GM21825 (cell line): ENCODE data around the gene PTPRM.

ENCODE experiments used
- ATAC-seq: cut with Tn5 transposase; IDR thresholded peaks from one replicate; pipeline ENCODE4 v1.9.1; 2021; ENCODE audit warnings: mild to moderate bottlenecking, moderate library complexity; ENCODE audit not compliant: unreplicated experiment

PTPRM gene

DNA sequence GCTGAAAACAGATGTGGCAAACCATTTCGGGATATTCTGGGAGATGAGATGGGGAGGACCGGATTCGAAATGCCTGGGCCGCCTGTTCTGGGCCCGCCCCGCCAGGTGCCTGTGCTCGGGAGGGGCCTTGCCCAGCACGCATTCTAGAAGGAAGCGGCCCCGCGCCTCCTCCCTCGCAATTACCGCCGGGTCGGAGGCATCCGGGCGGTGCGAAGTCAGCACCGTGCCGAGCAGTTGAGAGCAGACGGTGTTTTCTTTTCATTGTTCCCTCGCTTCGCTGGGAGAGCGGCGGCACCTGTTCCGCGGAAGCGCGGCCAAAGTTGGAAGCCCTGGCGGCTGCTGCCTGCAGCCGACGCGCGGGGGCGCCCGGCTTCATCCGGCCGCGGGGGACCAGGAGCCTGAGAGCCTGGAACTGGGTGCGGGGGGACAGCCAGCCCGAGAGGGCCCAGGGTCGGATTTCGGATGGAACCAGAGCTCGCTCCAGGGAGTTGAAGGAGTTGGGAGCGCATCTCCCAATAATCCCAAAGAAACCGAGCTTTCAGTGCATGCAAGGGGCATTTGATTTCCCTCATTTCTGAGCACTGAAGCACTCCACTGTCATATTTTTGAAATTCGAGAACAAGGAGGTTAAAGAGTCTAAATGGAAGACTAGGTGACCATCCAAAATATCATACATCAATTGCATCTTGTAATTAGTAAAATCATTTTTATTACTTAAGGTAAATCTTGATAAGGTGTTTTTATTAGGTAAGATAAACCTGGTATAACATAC, 800.3 kb downstream of the PTPRM start:
- ATAC-seq, result no peak

DNA sequence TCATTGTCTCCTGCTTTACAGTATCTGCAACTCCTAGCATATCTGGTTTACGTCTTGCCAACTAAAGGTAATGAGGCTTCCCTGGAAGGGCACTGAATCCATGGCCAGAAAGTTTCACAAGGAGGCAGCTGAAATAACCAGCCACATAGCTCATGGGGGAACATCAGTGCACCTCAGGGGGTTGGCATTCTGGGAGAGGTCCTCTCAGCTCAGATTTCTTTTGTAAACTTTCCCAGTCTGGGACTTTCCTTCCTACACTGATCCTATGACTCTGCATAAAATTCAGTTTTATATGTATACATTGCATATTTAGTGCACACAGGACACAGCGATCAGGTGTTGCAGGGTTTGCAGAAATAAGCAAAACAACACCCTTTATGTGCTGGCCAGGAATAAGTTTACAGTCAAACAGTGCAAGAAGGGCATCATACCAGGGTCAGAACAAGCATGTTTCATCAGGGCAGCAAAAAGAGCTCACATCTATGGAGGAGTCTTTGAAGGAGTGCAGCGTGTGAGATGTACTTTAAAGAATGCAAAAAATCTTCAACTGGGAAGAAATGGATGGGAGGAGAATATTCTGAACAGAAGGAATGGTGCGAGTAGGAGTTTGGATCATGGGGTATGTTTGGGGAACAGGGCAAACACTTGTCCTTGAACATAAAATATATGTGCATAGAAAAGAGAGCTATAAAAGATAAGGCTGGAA, 801.5 kb downstream of the PTPRM start:
- ATAC-seq, result no peak

DNA sequence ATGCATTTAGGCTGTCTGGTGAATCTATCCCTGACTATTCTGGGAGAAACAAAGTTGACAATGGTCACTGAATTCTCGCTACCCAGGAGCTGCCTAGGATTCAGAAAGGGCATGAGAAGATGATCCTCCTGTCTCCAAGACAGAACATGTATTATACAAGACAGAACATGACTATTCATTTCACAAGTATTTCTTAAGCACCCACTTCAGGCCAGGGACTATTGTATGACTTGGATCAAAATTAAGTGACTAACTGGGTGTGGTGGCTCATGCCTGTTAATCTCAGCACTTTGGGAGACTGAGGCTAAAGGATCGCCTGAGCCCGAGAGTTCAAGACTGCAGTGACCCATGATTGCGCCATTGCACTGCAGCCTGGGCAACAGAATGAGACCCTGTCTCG, 806.4 kb downstream of the PTPRM start:
- no peak for ATAC-seq

DNA sequence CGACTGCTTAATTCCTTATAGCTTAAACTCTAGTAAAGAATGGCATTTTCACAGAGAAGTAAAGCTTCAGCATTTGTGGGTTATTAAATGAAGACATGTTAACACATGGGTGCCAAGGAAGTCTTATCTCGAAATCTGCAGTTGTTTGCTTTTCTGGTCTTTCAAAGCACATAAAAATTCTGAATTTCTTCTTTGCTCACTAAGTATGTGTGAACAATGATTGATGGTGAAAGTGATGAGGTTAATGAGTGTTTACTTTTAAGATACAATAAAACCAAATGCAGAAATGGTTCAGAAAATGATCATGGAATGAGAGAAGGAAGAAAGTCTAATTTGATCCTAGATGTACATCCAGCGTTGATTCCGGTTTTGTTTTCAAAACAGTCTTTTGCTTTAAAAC, 807.6 kb downstream of the PTPRM start:
- ATAC-seq, result no peak

DNA sequence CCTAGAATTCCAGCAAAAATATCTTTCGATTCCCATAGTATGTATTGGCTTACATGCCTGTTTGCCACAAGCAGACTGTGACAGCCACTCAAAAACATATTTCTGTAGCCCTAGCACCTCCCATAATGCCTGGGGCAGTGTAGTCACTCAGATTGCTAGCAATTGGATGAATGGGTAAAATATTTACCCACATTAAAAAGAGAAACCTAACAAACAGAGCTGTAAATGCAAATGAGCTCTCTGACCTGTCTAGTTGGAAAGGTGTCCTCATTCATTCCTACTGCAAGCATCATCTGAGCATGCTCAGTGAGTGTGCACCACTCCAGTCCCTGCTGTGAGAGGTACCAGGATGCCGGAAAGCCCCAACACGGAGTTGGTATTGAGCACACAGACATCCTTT, 808.1 kb downstream of the PTPRM start:
- no peak for ATAC-seq

DNA sequence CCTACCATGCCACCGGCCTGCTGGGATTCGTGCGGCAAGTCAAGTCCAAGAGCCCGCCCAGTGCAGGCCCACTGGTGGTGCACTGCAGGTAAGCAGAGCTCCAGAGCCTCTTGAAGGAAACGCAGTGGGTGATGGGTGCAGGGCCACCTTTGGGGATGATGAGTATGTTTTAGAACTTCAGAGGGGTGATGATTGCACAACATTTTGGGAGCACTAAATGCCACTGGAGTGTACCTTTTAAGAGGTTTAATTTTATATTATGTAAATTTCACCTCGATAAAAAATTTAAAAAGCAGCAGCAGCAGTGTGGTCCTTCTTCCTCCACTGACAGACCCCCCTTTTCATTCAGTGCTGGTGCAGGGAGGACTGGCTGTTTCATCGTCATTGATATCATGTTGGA, 809.0 kb downstream of the PTPRM start:
- no peak for ATAC-seq

DNA sequence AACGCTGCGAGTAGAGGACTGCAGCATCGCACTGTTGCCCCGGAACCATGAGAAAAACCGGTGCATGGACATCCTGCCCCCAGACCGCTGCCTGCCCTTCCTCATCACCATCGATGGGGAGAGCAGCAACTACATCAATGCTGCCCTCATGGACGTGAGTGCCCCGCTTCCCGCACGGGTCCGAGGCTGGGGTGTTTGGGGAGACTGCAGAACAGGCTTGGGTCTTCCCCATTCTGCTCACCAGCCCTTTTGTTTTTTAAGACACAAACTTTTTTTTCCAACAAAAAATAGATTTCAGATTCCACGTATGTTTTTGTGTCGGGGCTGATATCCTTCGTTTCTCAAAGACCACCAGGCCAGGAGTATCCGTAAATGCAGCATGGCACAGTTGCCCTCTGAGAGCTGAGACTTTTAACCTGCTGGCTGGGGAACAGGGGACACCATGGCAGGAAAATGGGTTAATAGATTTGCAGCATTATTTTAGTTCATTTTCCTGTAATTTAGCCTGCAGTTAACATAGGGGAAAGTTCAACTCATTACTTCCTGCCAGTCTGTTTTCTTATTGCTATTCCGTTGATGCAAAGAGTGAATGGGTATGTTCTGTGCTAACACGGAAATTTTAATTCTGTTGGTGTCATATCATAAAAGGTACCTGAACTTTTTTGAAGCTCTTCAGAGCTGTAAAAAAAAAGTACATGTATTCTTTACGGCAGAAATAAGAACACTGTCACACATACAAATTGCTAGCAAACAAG, 812.2 kb downstream of the PTPRM start:
- no peak for ATAC-seq

DNA sequence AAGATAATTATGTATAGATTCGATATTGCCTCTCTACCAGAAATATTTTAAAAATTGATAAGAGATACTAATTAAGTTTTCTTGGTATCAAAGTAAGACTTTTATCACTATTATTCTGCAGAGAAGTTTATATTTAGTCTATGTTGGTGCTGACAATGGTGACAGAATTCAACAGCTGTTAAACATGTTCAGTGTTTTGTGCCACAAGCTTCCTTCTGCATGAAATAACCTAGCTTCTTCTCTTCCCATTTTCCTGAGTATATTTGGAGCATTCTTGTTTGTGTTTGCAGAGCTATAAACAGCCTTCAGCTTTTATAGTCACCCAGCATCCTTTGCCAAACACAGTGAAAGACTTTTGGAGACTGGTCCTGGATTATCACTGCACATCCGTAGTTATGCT, 812.9 kb downstream of the PTPRM start:
- no peak for ATAC-seq

DNA sequence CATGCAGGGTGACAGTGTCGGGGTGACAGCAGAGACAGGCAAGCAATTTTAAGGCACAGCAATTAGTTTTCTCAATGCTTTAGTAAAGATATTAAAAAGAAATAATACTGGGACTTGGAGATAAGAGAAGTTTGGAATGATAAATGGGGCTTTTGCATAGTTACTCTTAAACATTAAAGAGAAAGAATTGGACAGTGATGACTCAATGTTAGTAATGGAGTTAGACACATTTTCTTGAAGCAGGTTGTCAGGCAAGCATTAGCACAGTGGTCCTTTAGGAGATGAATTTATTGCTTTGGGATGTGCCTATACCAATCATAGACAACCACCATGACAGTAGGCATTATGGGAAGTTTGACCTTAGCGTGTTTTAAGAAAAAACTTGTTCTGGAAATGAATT, 813.8 kb downstream of the PTPRM start:
- ATAC-seq, result no peak

DNA sequence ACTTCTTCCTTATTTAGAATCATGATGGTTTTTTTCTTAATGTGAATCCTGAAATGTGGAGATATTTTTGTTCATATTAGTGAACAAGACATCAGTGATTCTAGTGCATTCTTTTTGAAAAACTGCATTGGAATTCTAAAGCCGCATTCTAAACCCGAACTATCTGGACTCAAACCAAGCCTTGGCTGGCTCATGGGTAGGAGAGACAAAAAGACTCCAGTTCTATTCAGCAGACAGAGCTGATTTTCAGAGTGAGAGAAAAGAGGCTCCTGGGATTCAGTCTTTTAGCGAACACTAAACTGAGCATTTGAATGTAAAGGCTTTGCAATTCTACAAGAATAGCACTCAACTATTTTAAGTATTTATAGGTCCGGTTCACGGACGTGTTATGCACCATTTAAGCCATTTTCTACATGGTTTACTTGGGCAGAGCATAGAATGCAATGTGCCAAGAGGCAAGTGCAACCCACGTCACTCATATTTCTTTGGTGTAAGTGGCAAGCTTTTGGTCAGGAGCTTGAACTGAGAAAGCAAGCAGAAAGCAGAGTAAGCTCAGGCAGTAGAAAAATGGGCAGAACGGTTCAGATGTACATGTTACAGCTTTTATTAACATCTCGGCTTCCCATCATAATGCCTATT, 814.8 kb downstream of the PTPRM start:
- ATAC-seq, result no peak

DNA sequence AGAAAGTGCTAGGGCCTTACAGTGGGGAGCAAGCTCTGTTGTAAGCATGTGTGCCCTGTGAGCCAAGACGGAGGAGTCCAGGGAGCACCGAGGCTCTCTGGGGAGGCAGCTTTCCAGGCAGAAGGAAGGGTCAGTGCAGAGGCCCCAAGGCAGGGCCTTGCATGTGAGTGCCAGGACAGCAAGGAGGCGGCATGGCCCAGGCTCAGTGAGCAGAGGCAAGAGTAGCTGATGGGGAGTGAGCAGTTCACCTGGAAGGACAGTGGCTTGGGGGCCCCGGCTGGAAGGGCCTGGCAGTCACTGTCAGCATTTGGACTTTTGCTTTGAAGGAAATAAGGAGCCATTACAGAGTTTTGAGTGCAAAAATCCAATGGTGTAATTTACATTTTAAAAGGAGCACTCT, 818.3 kb downstream of the PTPRM start:
- no peak for ATAC-seq

DNA sequence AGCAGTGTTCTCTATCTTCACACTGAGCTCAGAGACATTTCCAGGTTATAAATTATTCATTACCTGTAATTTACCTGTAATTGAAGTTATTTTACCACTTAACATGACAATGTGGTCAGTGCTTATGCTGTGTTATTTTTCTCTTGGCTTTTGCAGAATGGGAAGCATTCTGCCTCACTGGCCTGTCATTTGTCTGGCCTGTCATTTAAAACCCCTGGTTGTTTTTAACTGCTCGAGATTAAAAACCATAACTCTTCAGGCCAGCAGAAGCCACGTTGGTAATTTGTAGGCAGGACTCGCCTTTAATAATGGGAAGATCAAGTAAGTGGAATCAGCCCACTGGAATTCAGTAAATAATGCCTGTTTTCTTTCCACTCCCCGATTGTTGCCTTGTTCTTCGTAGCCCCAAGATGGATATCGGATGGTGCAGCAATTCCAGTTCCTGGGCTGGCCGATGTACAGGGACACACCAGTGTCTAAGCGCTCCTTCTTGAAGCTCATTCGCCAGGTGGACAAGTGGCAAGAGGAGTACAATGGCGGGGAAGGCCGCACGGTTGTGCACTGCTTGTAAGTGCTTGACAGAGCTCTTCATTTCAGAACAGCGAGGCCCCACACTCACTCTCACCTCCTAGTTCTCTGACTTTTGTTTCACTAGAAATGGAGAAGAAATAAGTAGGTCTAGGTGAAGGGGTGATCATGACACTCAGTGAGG, 819.7 kb downstream of the PTPRM start:
- no peak for ATAC-seq

DNA sequence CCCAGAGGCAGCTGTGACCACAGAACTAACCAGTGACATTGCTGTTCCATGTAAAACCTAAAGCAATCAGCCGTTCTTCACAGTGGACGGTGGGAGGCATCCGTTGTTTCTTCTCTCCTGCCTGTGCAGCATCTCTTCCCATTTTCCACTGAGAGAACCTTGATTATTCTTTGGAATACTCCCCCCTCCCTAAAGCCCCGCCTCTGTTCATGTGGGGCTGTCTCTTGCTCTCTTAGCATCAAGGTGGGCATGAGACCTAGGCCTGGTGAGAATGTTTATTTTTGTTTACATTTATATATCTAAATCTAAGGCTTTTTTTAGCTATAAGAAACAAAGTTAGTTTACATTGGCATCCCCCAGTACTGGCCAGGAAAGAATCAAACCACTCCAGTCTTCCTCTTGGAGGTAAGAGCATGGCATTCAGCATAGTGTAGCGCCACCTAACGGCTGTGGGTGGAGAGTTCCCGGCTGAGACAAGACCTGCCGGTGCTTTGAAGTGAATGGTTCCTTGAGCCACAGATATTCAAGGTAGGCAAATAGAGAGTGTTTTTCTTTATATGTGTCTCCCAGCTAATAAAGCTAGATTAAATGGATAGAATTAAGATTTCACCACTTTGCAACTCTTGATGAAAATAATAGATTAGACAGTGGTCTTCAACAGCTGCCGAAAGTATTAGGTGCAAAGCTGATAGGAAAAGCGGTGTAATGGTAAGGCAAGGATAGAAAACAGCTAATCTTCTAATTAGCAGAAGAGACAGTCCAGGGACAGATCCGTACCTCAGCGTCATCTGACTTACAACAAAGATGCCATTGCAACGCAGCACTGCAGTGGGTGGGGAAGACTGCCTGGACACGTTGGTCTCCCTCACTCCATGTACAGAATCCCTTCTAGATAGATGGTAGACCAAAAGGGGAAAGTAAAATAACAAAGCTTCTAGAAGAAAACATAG, 822.5 kb downstream of the PTPRM start:
- ATAC-seq, result no peak

DNA sequence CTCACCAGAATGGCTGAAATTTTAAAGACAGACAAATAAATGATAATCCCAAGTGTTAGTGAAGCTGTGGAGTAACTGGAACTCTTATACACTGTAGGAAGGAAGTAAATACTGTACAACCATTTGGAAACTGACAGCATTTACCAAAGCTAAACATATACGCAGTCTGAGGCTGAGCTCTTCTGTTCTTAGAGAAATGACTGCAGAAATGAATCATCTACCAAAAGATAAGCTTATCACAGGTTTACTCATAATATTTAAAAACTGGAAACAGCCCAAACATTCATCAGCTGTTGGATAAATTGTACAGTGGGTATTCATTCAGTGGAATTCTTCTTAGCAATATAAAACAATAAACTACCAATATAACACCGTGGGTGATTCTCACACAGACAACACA, 824.0 kb downstream of the PTPRM start:
- ATAC-seq, result no peak

DNA sequence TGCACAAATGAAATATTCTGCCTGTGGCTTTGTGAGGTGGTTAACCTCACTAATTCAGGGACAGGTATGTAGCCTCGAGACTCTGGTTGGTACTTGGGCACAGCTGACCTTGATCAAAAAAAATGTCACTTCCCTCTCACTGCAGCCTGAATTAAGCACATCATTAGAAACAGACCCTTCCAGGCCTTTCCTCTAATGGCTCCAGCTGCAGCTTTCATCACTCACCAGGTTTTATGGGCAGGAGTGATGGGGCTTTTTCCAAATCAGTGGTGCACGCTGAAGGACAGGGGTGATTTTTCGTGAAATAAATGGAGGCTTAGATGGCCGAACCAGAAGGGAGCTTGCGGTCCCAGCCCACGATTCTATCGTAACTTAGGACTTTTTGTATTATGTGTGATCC, 829.1 kb downstream of the PTPRM start:
- no peak for ATAC-seq

DNA sequence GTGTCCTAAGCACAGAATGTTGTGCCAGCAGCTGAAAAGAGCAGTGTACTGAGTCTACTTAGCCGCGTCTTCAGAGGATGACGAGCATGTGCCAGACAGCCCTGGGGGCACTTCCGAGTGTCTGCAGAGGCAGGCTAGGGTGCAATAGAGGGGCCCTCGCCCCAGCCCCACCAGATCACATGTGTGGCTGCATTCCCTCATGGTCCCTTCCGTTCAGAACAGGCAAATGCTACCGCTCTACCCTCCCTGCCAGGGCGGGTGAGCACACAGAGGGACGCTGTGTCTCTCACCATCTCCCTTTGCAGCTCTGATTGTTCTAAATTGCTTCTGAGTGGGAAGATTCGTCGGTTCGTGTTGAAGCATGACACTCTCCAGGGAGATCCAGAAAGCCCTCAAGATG, 829.9 kb downstream of the PTPRM start:
- ATAC-seq, result no peak

DNA sequence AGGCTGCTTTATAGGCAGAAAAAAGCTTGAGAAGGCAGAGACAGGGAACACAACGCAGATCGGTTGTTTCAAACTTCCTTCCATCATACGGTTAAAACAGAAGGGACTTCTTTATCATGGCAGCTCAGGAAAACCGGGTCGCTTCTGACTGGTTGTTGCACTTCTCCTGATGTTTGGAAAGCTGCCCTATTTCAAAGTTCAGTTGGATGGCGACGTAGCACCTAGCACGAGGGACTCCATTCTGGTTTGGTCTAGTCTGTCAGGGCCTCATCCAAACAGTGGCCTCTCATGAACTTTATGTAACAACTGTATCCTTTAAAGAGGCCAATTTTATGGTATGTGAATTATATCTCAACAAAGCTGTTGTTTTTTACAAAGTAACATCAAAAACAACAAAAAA, 832.0 kb downstream of the PTPRM start:
- ATAC-seq, result no peak

DNA sequence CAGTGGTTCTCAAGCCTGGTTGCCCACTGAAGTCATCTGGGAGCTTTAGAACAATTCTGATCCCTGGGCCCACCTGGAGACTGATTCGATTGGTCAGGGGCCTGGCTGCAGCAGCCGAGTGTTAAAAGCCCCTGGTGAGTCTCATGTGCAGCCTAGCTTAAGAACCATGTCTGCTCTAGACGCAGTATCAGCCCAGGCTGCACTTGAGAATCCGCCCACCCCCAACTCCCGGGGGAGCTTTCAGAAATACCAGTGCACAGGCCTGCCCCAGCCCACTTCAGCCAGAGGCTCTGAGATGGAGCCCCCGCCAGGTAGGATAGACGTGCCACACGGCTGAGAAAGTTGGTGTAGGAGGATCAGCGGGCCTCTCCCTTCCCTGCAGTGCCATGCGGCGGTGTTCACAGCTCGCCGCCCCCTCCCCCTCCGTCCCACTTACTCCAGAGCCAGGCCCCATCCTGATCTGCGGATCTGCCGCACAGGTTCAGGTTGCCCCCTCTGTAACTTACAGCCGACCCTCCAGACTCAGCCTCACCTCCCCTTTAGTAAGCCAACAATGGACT, 833.2 kb downstream of the PTPRM start:
- ATAC-seq, result no peak

DNA sequence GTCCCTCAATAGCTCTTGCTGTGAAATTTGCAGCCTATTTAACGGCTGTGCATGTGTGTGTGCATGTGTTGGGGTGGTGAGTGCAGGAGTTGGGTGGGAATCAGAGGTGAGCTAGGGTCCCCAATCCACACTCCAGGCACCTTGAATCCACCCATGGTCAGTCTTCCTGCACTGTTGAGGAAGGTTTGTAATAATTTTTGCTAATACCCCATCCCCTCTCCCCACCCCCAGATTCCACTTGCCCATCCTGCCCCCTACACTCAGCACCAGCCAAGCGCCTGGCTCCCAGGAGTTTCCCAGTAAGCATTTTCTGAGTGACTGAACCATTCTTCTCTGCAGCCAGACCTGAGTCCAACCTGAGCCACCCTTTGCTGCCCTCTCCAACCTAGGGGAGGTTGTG, 833.7 kb downstream of the PTPRM start:
- no peak for ATAC-seq
